Neural cell (in vitro differentiated cells): ENCODE data around the gene FAM83F.

Source experiments
- EZH2 ChIP-seq: fragments of 200-600, 300-800 bp; shearing (Covaris generic), sonication (generic); IDR thresholded peaks from 2 replicates; pipeline ENCODE4 v1.6.1; 2014; ENCODE audit warnings: antibody characterized with exemption, low read length, borderline replicate concordance, mild to moderate bottlenecking; ENCODE audit not compliant: insufficient read depth, poor library complexity, severe bottlenecking
- POLR2AphosphoS5 ChIP-seq: IDR thresholded peaks from 2 replicates; pipeline ENCODE4 v1.6.1; 2012
- RAD21 ChIP-seq: fragments of 450-650 bp; conservative IDR thresholded peaks from 2 replicates; pipeline ENCODE4 v1.6.1; 2014; ENCODE audit warnings: antibody characterized with exemption, mild to moderate bottlenecking, moderate library complexity
- TF ChIP-seq, protein P1 (sequence below): fragments of 450-650 bp; IDR thresholded peaks from 2 replicates; pipeline ENCODE4 v1.5.1; 2014; ENCODE audit warnings: antibody characterized with exemption, mild to moderate bottlenecking, moderate library complexity; ENCODE audit not compliant: poor library complexity, severe bottlenecking

DNA sequence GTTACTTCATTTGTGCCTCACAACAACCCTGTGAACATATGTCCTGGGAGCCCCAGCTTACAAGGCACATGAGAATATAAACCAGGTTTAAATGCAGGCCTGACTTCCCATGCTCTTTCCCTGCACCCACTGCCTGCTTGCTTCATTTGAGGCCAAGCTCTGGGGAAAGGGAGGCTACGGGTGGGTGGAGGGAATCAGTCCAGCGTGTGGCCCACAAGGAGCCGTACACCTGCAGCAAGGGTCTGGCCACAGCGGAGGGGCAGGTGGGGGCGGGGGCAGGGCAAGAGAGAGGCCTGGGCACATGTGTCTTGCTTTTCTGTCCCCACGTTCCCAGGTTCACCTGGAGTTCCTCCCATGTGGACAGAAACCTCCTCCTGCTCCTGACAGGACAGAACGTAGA is 26.2 kb downstream of the FAM83F start:
- TF ChIP-seq, protein P1, sequence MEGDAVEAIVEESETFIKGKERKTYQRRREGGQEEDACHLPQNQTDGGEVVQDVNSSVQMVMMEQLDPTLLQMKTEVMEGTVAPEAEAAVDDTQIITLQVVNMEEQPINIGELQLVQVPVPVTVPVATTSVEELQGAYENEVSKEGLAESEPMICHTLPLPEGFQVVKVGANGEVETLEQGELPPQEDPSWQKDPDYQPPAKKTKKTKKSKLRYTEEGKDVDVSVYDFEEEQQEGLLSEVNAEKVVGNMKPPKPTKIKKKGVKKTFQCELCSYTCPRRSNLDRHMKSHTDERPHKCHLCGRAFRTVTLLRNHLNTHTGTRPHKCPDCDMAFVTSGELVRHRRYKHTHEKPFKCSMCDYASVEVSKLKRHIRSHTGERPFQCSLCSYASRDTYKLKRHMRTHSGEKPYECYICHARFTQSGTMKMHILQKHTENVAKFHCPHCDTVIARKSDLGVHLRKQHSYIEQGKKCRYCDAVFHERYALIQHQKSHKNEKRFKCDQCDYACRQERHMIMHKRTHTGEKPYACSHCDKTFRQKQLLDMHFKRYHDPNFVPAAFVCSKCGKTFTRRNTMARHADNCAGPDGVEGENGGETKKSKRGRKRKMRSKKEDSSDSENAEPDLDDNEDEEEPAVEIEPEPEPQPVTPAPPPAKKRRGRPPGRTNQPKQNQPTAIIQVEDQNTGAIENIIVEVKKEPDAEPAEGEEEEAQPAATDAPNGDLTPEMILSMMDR: no peak
- TF ChIP-seq POLR2AphosphoS5 (no peak), EZH2 (no peak), RAD21 (no peak)
